Stimulated activated CD4-positive, alpha-beta T cell treated with anti-CD3 and anti-CD28 coated beads, Interleukin-2, amount 100 ng/mL, for 48 hours (primary cell): ENCODE results near the gene GALNS.

Source experiments
- DNase-seq, 2 donors: peaks; one replicate each; pipeline ENCODE4 v3.0.0-alpha.2; 2020

GALNS gene

DNA sequence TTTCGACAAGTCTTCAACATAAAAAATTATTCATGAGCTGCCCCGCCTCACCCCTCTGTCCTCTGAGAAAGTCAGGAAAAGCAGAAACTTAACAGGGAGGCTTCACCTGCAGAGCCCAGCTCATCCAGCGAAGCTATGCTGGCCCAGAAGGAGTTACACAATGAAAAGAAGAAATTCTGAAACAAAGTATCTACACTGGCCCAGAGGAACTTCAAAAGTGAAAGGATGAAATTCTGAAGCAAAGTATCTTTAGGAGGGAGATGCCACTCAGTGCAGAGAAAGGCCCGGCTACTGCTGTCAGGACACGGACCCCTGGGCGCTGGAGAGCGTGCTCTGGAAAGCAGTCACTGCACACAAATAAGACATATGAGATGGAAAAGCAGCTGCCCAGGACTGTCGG lies 1.6 kb downstream of the GALNS start:
- DNase-seq, result no peak

DNA sequence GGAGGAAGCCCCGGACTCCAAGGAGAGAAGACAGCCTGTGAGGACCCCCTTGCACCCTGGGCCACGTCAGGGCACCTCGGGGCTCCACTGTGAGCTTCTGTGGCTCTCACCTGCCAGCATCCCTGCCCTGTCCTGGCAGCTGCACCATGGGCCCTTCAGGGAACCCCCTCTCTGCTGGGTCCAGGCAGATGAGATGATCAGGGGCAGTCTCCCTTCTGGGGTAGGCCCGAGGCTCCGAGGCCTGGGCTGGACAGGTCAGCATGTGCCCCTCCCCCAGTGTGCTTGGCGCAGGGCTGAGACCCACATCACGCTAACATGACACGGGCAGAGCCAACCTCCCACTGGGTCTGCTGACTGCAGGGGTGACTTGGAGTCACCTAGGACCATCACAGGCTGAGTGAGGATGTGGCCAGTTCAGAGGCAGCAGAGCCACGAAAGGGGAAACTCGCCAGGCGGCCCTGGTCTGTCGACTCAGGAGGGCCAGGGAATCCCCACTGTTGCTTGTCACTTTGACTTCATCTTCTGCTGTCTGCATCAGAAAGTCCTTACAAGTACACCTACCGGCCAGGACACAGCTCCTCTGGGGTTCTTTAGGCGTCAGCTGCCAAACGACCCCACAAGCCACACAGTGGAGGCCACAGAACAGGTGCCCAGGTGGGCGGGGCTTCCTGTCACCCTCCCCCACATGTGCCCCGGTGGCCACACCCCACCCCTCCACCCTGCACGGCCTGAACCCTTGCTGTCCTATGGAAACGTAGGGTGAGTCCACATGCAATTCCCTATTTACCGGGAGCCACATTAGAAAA lies 2.2 kb downstream of the GALNS start:
- DNase-seq, result peak in 1 of 2 donors; percentile 7

GRCh38 chr16:88853325-88853941 lies 3.3 kb downstream of the GALNS start:
- no peak for DNase-seq

DNA sequence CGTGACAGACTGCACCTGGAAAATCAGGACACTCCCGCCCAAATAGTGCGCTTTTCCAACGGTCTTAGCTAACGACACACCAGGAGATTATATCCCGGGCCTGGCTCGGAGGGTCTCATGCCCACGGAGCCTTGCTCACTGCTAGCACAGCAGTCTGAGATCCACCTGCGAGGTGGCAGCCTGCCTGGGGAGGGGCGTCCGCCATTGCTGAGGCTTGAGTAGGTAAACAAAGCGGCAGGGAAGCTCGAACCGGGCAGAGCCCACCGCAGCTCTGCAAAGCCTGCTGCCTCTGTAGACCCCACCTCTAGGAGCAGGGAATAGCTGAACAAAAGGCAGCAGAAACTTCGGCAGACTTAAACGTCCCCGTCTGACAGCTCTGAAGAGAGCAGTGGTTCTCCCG lies 5.1 kb downstream of the GALNS start:
- no peak for DNase-seq

DNA sequence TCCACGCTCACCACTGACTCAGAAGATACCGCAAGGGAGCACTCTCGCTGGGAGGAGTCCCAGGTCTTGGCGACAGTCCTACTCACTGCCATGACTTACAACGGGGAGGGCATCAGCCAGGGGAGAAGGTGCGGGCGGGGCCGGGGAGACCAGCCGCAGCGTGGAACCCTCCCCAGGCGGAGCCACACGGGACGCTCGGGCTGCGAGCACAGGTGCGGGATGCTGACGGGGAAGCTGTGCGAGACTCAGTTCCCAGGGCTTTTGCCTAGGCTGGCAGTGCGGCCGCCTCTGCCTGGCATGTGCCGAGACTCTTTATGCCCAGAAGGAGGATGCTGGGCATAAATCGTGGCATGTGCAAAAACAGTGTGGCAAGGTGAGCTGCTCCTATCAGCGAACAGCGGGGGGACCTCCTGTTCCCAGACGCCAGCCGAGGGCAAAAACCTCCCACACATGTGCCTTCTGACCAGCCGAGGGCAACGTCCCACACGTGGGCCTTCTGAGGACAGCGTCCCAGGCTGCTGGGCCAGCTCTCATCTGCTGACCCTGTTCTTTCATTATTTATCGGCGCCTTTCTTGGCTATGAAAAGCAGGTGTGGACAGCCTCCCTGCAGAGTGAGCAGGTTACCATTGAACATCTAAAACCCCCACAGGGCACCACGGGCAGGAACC lies 6.1 kb downstream of the GALNS start:
- no peak for DNase-seq

DNA sequence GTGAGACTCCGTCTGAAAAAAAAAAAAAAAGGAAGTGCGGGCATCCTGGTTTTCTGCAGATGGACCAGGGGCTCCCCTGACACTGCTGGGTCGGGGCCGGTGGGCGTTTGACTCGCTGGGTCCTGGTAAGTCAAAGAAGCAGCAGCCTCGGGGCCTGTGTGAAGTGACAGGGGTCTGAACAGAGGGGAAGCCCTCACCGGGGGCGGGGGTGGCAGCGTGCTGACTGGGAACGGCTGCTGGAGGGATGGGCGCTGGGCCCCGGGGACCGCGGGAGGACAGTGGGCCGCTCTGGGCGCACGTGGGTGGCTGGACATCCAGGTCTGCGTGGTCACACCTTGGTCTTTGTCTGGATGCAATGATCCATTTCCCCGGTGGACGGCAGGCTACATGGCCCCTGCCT lies 8.2 kb downstream of the GALNS start:
- no peak for DNase-seq

DNA sequence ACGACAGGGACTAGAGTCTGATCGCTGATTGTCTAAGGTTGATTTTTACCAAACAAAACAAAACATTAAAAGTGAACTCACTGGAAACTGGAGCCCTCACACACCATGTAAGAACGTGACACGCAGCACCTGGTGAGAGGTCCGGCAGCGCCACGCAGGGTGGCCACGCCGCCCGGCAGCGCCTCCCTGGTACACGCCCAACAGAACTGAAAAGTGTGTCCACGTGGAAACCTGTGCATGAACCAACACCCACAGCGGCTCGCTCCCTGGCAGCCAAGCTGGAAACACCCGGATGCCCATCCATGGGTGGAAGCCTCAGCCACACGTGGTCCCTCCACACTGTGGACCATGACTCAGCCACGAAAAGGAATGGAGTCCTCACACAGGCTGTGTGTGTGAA lies 9.1 kb downstream of the GALNS start:
- DNase-seq, result no peak

- DNase-seq, result no peak
These were observed 10.7 kb downstream of the GALNS start for GRCh38 chr16:88846088-88846487.

GRCh38 chr16:88844419-88845036 lies 12.2 kb downstream of the GALNS start:
- DNase-seq, result no peak

GRCh38 chr16:88843256-88843655 lies 13.5 kb downstream of the GALNS start:
- DNase-seq, result no peak

- no peak for DNase-seq
These were observed 13.9 kb downstream of the GALNS start for GRCh38 chr16:88842806-88843205.

DNA sequence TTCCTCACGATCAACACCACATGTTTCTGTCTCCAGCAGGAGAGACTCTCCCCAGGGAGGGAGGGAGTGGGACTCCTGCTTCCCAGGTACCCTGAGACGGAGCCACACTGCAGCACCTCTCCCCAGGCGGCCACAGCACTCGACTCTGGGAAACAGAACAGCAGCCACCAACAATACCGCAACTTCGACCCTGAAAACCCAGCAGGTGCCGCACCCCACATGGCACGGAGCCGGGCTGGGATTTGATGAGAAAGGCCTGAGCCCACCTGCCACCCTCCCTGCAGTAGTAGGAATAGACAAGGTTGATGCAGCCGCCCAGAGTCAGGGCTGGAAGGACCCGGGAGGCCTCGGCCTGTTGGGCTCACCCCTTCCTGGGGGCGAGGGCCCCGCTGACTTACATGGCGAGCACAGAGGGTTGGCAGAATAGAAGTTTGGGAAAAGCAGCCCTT lies 14.4 kb downstream of the GALNS start:
- no peak for DNase-seq

DNA sequence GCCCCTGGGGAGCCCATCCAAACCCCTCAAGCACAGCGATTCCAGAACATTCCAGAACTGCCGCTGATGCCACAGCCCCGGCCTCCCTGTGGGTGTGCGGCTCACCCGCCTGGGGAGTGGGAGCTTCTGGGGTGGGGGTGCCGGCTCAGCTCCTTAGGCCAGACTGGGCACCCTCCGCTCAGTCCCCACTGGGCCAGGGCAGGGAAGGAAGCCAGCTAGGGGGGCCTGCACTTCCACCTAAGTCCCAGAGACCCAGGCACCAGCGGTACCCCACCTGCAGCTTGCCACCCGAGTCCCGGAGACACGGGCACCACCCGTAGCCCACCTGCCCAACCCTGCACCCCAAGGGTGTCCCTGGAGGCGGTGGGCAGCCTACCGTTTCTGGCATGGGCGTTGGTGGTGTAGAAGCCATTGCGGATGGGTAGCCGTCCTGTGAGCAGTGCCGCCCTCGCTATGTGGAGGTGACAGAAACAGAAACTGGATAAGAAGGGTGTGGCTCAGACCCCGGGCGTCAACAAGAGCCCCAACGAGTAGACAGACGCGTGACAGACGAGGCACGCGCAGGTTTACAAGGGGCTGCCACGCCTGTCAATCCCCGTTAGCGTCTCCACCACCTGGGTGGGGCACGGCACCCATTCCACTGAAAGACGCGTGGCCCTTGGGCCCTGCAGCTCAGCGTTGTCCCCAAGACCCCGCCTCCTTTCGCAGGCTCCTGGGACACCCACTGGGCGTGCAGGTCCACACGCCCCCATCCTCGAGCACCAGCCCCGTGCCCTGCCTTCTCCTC lies 15.0 kb downstream of the GALNS start:
- no peak for DNase-seq

DNA sequence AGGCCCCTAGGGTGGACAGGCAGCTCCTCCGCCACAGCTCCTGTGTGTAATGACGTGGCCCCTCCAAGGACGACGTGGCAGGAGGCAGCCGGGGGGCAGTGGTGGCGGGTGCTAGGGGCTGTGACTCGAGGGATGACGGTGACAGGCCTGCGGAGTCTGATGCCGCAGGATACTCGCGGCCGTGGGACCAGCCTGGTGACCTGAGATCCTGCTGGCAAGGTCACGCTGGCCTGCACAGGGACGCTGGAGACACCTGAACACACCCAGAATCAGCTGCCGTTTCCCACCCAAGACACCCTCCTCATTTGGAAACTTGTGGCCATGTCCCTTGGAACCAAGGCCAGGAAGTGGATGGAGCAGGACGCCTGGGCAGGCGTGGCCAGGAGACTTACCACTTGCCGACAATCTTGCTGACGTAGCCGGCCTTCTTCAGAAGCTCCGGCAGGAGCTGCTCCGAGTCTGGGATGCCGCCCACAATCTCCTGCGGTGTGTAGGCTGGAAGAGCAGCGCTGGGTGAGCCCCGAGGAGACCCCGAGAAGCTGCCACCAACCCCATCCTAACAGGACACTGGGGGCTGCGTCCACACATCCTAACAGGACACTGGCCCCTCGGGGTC lies 16.0 kb downstream of the GALNS start:
- no peak for DNase-seq

- no peak for DNase-seq
These were observed 16.8 kb downstream of the GALNS start for GRCh38 chr16:88839745-88840599.

DNA sequence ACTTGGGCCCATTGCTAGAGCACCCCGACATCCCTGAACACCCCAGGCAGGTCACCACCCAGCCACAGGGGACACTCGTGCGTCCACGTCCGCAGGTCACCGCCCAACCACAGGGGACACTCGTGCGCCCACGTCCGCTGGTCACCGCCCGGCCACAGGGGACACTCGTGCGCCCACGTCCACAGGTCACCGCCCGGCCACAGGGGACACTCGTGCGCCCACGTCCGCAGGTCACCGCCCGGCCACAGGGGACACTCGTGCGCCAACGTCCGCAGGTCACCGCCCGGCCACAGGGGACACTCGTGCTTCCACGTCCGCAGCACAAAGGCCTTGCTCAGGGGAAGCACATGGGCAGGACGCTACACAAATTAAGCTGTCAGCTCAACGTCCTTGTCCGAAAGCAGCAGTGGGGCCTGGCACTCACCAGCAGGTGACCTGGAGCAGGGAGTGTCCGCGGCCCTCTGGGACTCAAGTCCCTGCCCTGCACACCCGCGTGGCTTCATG lies 17.7 kb downstream of the GALNS start:
- no peak for DNase-seq

GRCh38 chr16:88838566-88838965 lies 18.2 kb downstream of the GALNS start:
- no peak for DNase-seq

DNA sequence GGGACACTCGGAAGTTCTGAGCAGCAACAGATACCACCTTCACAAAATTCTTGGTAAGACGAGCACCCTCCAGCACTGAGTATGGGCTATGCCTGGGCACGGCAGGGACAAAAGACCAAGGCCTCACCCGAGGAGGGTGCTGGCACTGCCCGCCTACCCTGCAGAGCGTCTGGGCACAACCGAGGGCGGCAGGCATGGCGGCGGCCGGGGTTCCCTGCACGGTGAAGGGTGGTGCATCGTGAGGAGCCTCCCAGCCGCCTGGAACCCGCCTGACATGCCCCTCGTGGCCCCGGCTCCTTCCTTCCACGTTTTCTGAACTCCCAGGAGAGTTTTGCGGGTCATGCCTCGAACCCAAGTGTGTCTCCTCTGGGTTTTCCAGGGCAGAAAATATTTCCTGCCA lies 18.9 kb downstream of the GALNS start:
- no peak for DNase-seq

DNA sequence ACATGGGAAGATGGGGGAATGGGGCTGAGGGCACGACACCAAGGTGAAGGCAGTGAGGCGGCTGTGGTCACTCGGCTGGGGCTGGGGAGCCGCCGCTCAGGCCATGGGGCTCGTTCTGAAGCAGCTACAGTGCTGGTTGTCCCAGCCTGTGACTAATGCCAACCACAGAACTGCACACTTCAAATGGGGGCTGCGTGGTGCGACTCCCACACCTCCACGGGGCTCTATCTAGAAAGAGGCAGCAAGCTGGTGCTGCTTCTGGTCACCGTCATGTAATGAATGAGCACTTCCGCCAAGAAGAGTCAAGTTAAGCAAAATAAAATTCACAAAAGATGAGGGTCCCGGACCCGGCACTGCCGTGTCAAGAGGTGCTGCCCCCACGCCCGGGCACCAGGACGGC lies 20.0 kb downstream of the GALNS start:
- DNase-seq, result no peak

- DNase-seq, result no peak
These were observed 20.9 kb downstream of the GALNS start for GRCh38 chr16:88835818-88836217.

- no peak for DNase-seq
These were observed 21.4 kb downstream of the GALNS start for GRCh38 chr16:88835383-88835782.
